HCT116 (cell line): Measurements from ENCODE around the gene CDH2. TPM values are rescaled to one million over a fixed set of nuclear protein-coding genes. Genes with fewer than 3 reads are reported as not detected.

Source experiments
- ATAC-seq: fragments of 200-7000 bp; cut with Tn5 transposase; 2 replicates; pipeline ENCODE4 v1.9.1; 2020; ENCODE audit warnings: mild to moderate bottlenecking, moderate library complexity
- BruUV-seq: library from RNA; stranded (reverse); fragments of 400-500 nt; replicated peaks from 2 replicates; lab custom pipeline; 2021; lab: Mats Ljungman, UMichigan
- CTCF ChIA-PET: fragments of 300-600 bp; sonication (Branson Sonifier 250); formaldehyde crosslinking; loops from one replicate; lab custom pipeline; 2021; ENCODE audit warnings: antibody characterized with exemption; lab: Charles Lee
- POLR2A ChIA-PET: fragments of 300-600, 350-600 bp; sonication (Branson Sonifier 250); formaldehyde crosslinking; loops from one replicate; lab custom pipeline; 2021; ENCODE audit warnings: antibody characterized with exemption; lab: Charles Lee
- RAD21 ChIA-PET, 2 experiments: fragments of 300-600 bp; sonication (Branson Sonifier 250); formaldehyde crosslinking; loops; one replicate each; lab custom pipeline; 2023; ENCODE audit warnings: low total read pairs in 2 of 2; ENCODE audit not compliant: uncharacterized antibody in 2 of 2, unreplicated experiment in 2 of 2, low non-redundant PET in 1 of 2; lab: Charles Lee
- DNase-seq: peaks from one replicate; pipeline ENCODE4 v3.0.0-alpha.2; 2010; ENCODE audit warnings: low read depth, low spot score
- H2AFZ ChIP-seq: fragments of 200-600 bp; shearing (Covaris generic), sonication (generic); 2 replicates; pipeline ENCODE4 v1.6.1; 2017; ENCODE audit warnings: low read depth, mixed run types, mixed read lengths, antibody characterized with exemption, low read length; ENCODE audit not compliant: poor library complexity, severe bottlenecking
- H3K27ac ChIP-seq: 2 replicates; pipeline ENCODE4 v1.5.1; 2012; ENCODE audit warnings: low read depth, low read length
- H3K27me3 ChIP-seq: fragments of 200-600 bp; sonication (generic); 2 replicates; pipeline ENCODE4 v1.6.1; 2016; ENCODE audit warnings: mixed run types, low read length, mixed read lengths; ENCODE audit not compliant: insufficient read depth
- H3K36me3 ChIP-seq, 2 experiments: fragments of 200-500 bp in 1 of 2; fragments of 200-600 bp in 1 of 2; sonication (Bioruptor generic) in 1 of 2; sonication (generic) in 1 of 2; 2 replicates each; pipeline versions ENCODE4 v1.5.1 to v1.6.1; 2014 to 2016; ENCODE audit warnings: low read length in 2 of 2, inconsistent platforms in 1 of 2, mixed read lengths in 1 of 2, mixed run types in 1 of 2; ENCODE audit not compliant: insufficient read depth in 2 of 2, control insufficient read depth in 1 of 2
- H3K4me1 ChIP-seq, 2 experiments: fragments of 200-600 bp in 1 of 2; sonication (generic) in 1 of 2; 2 replicates each; pipeline versions ENCODE4 v1.5.1 to v1.6.1; 2012 to 2017; ENCODE audit warnings: low read length in 2 of 2, inconsistent platforms in 1 of 2, mild to moderate bottlenecking in 1 of 2, mixed read lengths in 1 of 2, mixed run types in 1 of 2, moderate library complexity in 1 of 2; ENCODE audit not compliant: insufficient read depth in 2 of 2, control insufficient read depth in 1 of 2
- H3K4me2 ChIP-seq: fragments of 200-600 bp; sonication (generic); 2 replicates; pipeline ENCODE4 v1.6.1; 2017; ENCODE audit warnings: mixed run types, low read length, mixed read lengths
- H3K4me3 ChIP-seq, 2 experiments: fragments of 200-600 bp in 1 of 2; sonication (generic) in 1 of 2; replicated peaks in 1 of 2; 2 replicates each; pipeline ENCODE4 v1.5.1; 2011 to 2016; ENCODE audit warnings: low read length in 2 of 2, control low read depth in 1 of 2, low read depth in 1 of 2, mild to moderate bottlenecking in 1 of 2, mixed read lengths in 1 of 2, mixed run types in 1 of 2
- H3K79me2 ChIP-seq: fragments of 200-600 bp; sonication (generic); 2 replicates; pipeline ENCODE4 v1.6.1; 2017; ENCODE audit warnings: mild to moderate bottlenecking, mixed run types, low read length, moderate library complexity, mixed read lengths; ENCODE audit not compliant: insufficient read depth
- H3K9ac ChIP-seq: fragments of 200-600 bp; sonication (generic); 2 replicates; pipeline ENCODE4 v1.6.1; 2016; ENCODE audit warnings: low read length, mixed read lengths
- H3K9me2 ChIP-seq: fragments of 200-600 bp; sonication (generic), shearing (Covaris generic); 2 replicates; pipeline ENCODE4 v1.6.1; 2017; ENCODE audit warnings: mixed run types, mild to moderate bottlenecking, moderate library complexity; ENCODE audit not compliant: insufficient read depth
- H3K9me3 ChIP-seq, 2 experiments: fragments of 200-500 bp in 1 of 2; fragments of 200-600 bp in 1 of 2; sonication (Bioruptor generic) in 1 of 2; sonication (generic) in 1 of 2; 2 replicates each; pipeline ENCODE4 v1.6.1; 2014 to 2017; ENCODE audit warnings: low read length in 2 of 2, mixed read lengths in 2 of 2, inconsistent platforms in 1 of 2, low read depth in 1 of 2, mild to moderate bottlenecking in 1 of 2, mixed run types in 1 of 2, moderate library complexity in 1 of 2; ENCODE audit not compliant: control insufficient read depth in 1 of 2, insufficient read depth in 1 of 2
- H4K20me1 ChIP-seq: fragments of 200-600 bp; sonication (generic), shearing (Covaris generic); 2 replicates; pipeline ENCODE4 v1.6.1; 2017; ENCODE audit warnings: mixed run types, mild to moderate bottlenecking, moderate library complexity; ENCODE audit not compliant: insufficient read depth
- ATF3 ChIP-seq: IDR thresholded peaks from 2 replicates; pipeline ENCODE4 v1.6.1; 2012
- CBX3 ChIP-seq: IDR thresholded peaks from 2 replicates; pipeline ENCODE4 v1.6.1; 2012; ENCODE audit warnings: low read depth
- CEBPB ChIP-seq: IDR thresholded peaks from 2 replicates; pipeline ENCODE4 v1.6.1; 2012; ENCODE audit warnings: low read depth
- EGR1 ChIP-seq: IDR thresholded peaks from 2 replicates; pipeline ENCODE4 v1.6.1; 2012; ENCODE audit warnings: low read depth
- ELF1 ChIP-seq: IDR thresholded peaks from 2 replicates; pipeline ENCODE4 v1.6.1; 2012; ENCODE audit warnings: low read depth, borderline replicate concordance
- EZH2 ChIP-seq: fragments of 200-600 bp; sonication (generic); IDR thresholded peaks from 2 replicates; pipeline ENCODE4 v1.6.1; 2017; ENCODE audit warnings: antibody characterized with exemption, mixed run types
- FOSL1 ChIP-seq: IDR thresholded peaks from 2 replicates; pipeline ENCODE4 v1.6.1; 2012; ENCODE audit warnings: low read depth
- JUND ChIP-seq: IDR thresholded peaks from 2 replicates; pipeline ENCODE4 v1.6.1; 2012
- POLR2A ChIP-seq: IDR thresholded peaks from 2 replicates; pipeline ENCODE4 v1.7.0; 2011; ENCODE audit warnings: borderline replicate concordance; ENCODE audit not compliant: insufficient read depth, insufficient read length; ENCODE audit errors: extremely low read depth
- POLR2AphosphoS5 ChIP-seq: IDR thresholded peaks from 2 replicates; pipeline ENCODE4 v1.6.1; 2011; ENCODE audit warnings: mild to moderate bottlenecking, low read depth, low read length, moderate library complexity
- RAD21 ChIP-seq: IDR thresholded peaks from 2 replicates; pipeline ENCODE4 v1.6.1; 2012; ENCODE audit warnings: low read depth, mild to moderate bottlenecking
- REST ChIP-seq: IDR thresholded peaks from 2 replicates; pipeline ENCODE4 v1.6.1; 2012; ENCODE audit warnings: low read depth
- SIN3A ChIP-seq: IDR thresholded peaks from 2 replicates; pipeline ENCODE4 v1.6.1; 2012; ENCODE audit warnings: low read depth
- SP1 ChIP-seq: IDR thresholded peaks from 2 replicates; pipeline ENCODE4 v1.6.1; 2012; ENCODE audit warnings: low read depth
- SRF ChIP-seq: IDR thresholded peaks from 2 replicates; pipeline ENCODE4 v1.6.1; 2012; ENCODE audit warnings: low read depth
- TCF7L2 ChIP-seq: IDR thresholded peaks from 2 replicates; pipeline ENCODE4 v1.7.0; 2011; ENCODE audit warnings: borderline replicate concordance, inconsistent platforms; ENCODE audit not compliant: insufficient read depth, insufficient read length; ENCODE audit errors: extremely low read depth
- ZFX ChIP-seq: fragments of 450-650 bp; IDR thresholded peaks from 2 replicates; pipeline ENCODE4 v1.6.1; 2017
- ZNF274 ChIP-seq: fragments of 200-500 bp; sonication (Bioruptor generic); IDR thresholded peaks from 2 replicates; pipeline ENCODE4 v1.6.1; 2014; ENCODE audit warnings: mild to moderate bottlenecking, low read depth, low read length, inconsistent platforms
- intact Hi-C: fragments of 100-400 bp; cut with micrococcal nuclease; formaldehyde crosslinking; loops from 2 replicates; pipeline ENCODE4 v1.10.0; 2022
- total RNA-seq: library from RNA; stranded (reverse); gene quantifications from one replicate; pipeline ENCODE4 v1.2.1, GENCODE V29; 2021; ENCODE audit not compliant: unreplicated experiment
- TF ChIP-seq, protein P1 (sequence below): IDR thresholded peaks from 2 replicates; pipeline ENCODE4 v1.6.1; 2012

The CDH2 gene
- total RNA-seq, 1 experiment from 2014 or later, result 0.15 TPM

GRCh38 chr18:28176698-28176947 lies 307 bp downstream of the CDH2 start:
- ChIA-PET POLR2A (no interaction called here), RAD21 (no interaction called here), CTCF (no interaction called here)
- ATAC-seq, result no peak
- Histone ChIP-seq H4K20me1 (no peaks in the 10 kb centered on the region), H3K27me3 (no peaks in the 10 kb centered on the region), H3K9ac (no peak overlapping the region), H3K27ac (no peak overlapping the region), H3K36me3 (no peaks in the 10 kb centered on the region), H2AFZ (no peak overlapping the region), H3K9me3 (peaks cover 0 to 4% of the 10 kb centered on the region in 2 experiments; a peak in 1 of 4 replicates), H3K9me2 (no peaks in the 10 kb centered on the region), H3K4me3 (no peak overlapping the region), H3K4me2 (no peak overlapping the region), H3K79me2 (no peaks in the 10 kb centered on the region), H3K4me1 (no peaks in the 10 kb centered on the region)
- TF ChIP-seq POLR2A (no peak), ELF1 (no peak), CEBPB (no peak), SIN3A (no peak), RAD21 (no peak), SP1 (no peak), POLR2AphosphoS5 (no peak)
- DNase-seq, result no peak
- intact Hi-C loops, result no loop called here
- BruUV-seq, result no TSS peak

GRCh38 chr18:28175930-28176697 lies 816 bp downstream of the CDH2 start:
- H4K20me1 ChIP-seq, result no peaks in the 10 kb centered on the region
- H3K79me2 ChIP-seq, result no peaks in the 10 kb centered on the region
- H3K9me2 ChIP-seq, result no peaks in the 10 kb centered on the region
- no peaks in the 10 kb centered on the region for H3K4me1 ChIP-seq
- RAD21 ChIA-PET, result no interaction called here
- no peaks in the 10 kb centered on the region for H3K36me3 ChIP-seq
- no peak for ATAC-seq
- intact Hi-C loops, result no loop called here
- no TSS peak for BruUV-seq
- H3K27ac ChIP-seq, result no peak overlapping the region
- POLR2A ChIA-PET, result no interaction called here
- H3K27me3 ChIP-seq, result no peaks in the 10 kb centered on the region
- no peak overlapping the region for H3K9ac ChIP-seq
- no peak overlapping the region for H3K4me3 ChIP-seq
- H3K9me3 ChIP-seq, result peaks cover 0 to 4% of the 10 kb centered on the region in 2 experiments; a peak in 1 of 4 replicates
- no peak for DNase-seq
- CTCF ChIA-PET, result no interaction called here
- H2AFZ ChIP-seq, result no peak overlapping the region
- no peak overlapping the region for H3K4me2 ChIP-seq
- no peak for TF ChIP-seq CEBPB
- no peak for TF ChIP-seq SP1
- no peak for TF ChIP-seq POLR2A
- no peak for TF ChIP-seq EGR1
- no peak for TF ChIP-seq REST
- no peak for TF ChIP-seq JUND
- TF ChIP-seq FOSL1, result no peak
- no peak for TF ChIP-seq RAD21
- no peak for TF ChIP-seq TCF7L2
- no peak for TF ChIP-seq ZFX
- no peak for TF ChIP-seq ZNF274
- TF ChIP-seq POLR2AphosphoS5, result no peak
- TF ChIP-seq EZH2, result no peak
- TF ChIP-seq ATF3, result no peak
- TF ChIP-seq SRF, result no peak
- no peak for TF ChIP-seq CBX3
- TF ChIP-seq, protein P1, sequence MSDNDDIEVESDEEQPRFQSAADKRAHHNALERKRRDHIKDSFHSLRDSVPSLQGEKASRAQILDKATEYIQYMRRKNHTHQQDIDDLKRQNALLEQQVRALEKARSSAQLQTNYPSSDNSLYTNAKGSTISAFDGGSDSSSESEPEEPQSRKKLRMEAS, result no peak
- no peak for TF ChIP-seq ELF1
